ENCODE results near the gene PIMREG.
A peak's percentile ranks its signal among the peaks of the same experiment; 100 is the strongest.

The PIMREG gene

GRCh38 chr17:6462692-6463091, 18.4 kb downstream of the PIMREG start:
- no peak for DNase-seq

- DNase-seq = no peak
Measured at GRCh38 chr17:6463616-6464445, 19.6 kb downstream of the PIMREG start.

- no peak for DNase-seq
Measured at GRCh38 chr17:6464446-6465041, 20.3 kb downstream of the PIMREG start.

DNA sequence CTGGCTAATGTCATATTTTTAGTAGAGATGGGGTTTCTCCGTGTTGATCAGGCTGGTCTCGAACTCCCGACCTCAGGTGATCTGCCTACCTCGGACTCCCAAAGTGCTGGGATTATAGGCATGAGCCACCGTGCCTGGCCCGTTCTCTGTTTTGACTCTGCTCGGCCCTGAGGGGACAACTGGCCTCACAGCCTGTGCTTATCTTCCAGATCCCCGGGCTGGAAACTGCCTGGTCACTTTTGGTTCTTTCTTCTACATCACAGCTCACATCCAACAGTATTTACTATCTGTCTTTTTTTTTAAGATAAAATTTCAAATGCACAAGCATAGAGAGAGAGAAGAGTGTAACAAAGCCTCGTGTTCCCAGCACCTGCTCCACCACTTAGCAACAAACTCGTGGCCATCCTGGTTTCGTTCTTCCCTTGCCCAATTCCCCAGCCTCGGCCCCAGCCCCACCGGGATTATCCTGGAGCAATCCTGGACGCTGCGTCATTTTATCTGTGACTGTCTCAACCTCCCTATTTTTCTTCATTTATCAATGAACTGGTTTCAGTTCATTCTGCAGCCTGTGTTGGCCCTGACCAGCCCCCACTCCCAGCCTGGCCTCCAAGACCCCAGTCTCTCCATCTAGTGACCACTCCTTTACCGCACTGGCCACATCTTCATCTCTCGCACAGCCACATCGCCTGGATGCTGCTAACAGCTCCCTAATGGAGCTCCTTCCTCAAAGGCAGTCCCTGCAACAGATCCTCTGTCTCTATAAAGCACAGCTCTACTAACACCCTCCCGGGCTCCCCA, 21.1 kb downstream of the PIMREG start:
- DNase-seq = no peak

DNA sequence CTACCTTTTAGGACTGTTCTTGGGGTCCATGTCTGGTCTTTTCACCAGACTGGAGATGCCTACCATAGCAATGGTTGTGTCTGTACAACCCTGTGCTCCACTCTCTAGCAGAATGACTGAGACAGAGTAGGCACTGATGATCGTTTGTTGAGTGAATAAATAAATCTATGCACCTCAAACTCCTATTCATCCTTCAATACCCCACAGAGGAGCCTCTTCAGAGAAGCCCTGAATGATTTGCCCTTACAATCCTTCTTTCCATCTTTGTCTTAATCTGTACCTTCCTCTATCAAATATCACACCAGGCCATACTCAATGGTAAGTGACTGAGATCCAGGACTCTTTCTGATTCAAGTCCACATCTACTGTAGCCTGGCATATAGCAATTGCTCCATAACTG, 23.3 kb downstream of the PIMREG start:
- no peak for DNase-seq

DNA sequence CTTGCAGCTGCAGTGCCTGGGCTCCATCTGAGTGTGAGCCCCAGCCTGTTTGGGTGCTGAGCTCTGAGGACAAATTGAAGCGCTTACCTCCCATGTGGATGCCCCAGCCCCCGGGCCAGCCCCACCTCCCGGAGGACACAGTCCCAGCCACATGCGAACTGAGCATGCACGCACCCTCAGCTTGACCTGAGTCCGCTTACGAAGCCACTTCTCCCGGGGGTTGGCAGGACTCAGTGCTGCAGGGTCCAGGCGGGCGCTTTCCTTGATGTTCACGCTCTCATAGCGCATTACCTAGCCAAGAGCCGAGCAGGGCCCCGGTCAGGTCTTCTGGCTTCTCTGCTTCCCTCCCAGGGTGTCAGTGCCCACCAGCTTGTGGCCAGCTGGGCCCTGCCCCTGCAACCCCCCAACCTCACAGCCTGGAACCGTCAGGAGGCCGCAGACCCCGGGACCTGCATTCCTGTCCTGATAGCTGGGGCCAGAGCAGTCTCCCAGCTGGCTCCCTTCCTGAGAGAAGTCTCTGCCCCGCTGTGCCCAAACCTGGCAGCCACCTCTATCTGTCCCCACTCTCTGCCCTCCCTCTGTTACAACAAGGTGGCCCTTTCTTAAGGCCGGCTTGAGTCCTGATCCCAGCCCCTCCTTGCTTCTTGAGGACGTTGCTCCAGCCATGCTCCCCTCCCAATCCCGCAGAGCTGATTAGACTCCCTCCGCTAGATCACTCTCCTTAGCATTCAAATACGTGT, 24.0 kb downstream of the PIMREG start:
- DNase-seq = no peak

GRCh38 chr17:6470146-6470718, 26.0 kb downstream of the PIMREG start:
- no peak for DNase-seq

GRCh38 chr17:6470751-6471521, 26.7 kb downstream of the PIMREG start:
- no peak for DNase-seq

DNA sequence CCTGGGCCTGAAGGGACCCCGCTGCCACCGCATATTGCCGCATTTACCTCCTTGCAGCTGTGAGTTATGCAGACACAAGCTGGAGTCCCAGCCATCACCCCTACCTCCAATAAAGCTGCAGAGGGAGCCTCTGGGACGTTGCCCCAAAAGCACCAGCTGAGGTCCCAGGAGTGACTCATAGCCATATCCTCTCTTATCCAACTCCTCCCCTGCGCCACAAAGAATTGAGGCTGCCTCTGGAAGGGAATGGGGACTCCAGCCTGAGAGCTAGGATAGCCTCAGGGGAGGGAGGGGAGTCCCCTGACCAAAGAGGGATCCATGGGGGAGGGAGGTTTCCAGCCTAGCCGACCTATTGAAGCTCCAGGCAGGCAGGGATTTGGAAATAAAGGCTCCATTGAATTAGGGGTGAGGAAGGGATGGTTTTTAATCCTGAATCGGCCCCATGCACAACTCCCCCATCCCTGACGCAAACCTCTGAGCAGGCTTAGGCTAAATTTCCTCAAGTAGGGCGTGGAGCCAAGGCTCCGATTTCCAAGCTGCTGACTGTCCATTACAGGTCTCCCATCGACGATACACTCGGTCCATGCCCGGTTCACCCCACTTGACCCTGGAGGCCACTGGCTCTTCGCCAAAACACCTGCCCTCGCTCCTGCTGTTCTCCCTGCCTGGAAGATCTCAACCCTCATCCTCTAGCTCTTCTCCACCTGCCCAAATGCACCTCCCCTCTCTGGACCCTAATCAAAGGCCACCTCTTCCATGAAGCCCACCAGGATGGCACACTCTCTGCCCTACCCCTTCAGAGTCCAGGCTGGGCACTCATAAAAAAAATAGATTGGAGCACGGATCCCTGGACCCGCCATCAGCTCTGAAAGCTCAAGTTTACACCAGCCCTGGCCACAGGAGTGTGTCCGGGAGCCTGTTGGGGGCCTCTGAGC, 27.5 kb downstream of the PIMREG start:
- peak; percentile 58 for DNase-seq

- DNase-seq = no peak
Measured at GRCh38 chr17:6472517-6472916, 28.3 kb downstream of the PIMREG start.

GRCh38 chr17:6473128-6473767, 29.0 kb downstream of the PIMREG start:
- peak; percentile 83 for DNase-seq

DNA sequence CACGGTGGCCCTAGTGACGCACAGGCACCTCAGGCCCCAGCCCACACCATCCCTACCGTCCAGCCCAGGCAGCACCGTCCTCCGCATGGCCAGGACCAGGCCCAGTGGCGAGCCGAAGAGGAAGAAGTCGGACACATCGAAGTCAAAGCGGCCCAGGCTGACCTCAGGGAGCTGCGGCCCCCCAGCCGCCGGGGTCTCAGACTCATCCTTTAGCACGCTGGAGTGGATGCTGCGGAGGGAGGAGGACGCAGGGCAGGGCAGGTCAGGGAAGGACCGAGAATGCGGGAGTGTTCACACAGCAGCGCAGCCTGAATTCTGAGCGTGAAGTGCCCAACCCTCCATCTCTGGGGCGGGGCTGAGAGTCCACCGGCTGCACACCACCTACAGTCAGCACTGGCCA, 30.1 kb downstream of the PIMREG start:
- DNase-seq = no peak

DNA sequence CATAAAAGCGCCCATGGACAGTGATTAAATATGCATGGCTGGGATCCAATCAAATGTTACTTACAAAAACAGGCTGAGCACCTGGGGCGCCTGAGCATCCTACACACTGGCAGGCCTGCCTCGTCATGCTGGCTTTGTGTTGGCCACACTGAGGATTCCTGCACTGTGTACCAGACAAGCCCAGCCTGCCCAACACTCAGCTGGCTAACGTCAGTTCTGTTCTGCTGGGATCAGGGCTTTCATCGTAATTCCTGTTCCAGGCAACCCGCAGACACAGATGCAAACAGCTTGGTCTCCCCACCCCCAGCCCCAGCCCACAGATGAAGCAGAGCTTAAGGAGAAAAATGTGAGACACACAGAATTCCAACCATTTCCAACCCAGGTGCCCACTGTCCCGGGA, 30.7 kb downstream of the PIMREG start:
- DNase-seq = no peak

GRCh38 chr17:6475411-6475810, 31.2 kb downstream of the PIMREG start:
- DNase-seq = no peak

DNA sequence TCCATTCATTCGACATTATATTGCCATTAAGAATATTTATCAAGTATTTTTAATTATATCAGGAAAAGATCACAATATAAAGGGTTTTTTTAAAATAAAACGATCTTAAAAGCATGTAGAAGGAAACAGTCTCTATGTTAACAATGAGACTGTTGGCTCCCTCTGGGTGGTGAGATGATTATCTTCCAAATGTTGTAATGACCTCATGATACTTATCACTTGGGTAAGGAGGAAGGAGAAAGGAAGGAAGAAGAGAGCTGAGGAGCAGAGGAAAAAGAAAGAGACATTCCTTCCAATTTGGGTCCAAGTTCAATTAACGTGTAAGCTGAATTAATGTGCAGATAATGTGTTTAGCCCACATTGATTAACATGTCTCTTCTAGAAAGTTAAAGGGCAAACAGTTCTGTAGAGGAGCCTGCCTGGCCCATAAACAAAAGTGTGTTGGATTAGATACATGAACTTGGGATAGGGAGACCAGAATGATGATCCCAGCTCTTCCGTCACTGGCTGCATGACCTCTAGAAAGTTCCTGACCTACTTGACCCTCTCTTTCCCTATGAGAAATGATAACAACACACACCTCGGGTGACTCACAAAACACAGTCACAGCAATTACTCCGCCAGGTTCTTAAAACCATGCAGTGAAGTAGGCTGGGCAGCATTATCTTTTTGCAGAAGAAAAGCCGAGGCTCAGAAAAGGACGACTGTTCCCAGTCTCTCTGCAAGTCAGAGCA, 32.0 kb downstream of the PIMREG start:
- no peak for DNase-seq

GRCh38 chr17:6476810-6477179, 32.5 kb downstream of the PIMREG start:
- DNase-seq = no peak

DNA sequence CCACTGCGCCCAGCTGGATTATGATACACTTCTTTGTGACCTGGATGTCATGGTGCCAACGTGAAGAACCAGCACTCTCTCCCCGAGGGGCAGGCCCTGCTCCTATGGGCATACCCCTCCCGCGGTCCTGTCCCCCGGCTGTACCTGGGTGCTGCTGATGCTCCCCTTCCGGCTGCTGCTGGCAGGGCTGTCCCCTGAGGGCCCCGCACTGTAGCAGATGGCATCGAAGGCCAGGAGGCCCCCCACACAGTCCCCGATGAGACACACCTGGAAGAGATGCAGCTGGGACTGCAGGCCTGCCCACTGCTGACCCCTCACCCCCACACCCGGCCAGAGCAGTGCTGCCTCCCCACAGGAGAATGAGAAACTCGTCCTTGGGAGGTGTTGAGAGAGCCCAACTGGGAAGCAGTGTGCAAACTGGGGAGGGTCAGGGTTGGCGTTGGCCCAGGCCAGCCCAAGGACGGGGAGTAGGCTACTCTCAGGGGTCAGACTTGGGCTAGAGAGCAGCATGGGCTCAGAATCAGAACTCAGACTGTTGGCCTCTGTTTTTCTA, 33.7 kb downstream of the PIMREG start:
- DNase-seq = no peak

DNA sequence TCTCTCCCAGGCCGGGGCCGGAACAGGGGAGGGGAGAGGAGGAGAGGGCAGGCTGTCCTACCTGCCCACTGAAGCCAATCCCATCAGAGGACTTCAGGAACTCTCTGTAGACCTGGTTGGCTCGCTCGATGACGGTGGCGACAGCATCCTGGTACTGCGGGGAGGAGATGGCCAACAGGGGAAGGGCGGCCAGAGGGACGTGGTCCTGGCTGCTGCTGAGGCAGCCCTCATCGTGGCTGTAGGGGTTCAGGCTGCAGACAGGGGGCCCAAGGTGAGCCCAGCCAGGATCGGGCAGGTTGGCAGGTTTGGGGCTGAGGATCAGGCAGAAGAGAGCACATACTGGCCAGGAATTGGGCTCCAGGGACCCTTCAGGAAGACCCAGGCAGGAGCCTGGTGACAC, 34.2 kb downstream of the PIMREG start:
- DNase-seq = no peak

DNA sequence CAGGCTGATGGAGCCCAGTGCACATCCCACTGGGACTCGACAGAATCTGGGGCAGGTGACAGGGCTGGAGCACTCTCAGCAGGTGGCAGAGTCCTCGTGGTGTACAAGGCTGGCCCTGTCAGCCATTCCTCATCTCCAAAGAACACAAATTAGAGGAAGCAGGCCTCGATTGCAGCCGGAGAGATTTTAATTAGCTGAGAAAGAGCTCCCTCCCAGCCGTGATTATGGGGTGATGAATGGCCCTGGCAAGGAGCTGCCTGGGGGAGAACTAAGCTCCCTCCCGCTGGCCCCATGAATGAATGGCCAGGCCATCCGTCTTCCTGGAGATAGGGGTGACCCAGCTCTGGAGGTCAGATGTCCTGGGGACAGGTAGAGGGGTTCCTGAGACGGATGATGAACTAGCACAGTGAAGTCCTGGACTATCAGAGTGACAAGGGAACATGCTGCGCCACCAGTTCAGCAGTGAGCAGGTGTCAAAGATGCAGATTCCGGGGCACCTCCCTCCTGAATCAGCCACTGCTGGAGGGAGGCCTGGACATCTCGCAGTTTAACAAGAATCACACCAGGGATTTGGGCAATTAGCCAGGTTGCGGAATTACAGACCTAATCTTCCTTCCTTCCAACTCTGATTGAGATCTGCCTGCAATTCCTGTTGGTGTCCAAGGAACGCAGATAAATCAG, 35.5 kb downstream of the PIMREG start:
- no peak for DNase-seq
